HepG2 (cell line): ENCODE results near the gene AGPAT2. TPM values are rescaled to one million over a fixed set of nuclear protein-coding genes. Genes with fewer than 3 reads are reported as not detected.

ENCODE experiments used
- ARNT ChIP-seq: fragments of 450-650 bp; IDR thresholded peaks from 2 replicates; pipeline ENCODE4 v1.6.1; 2017
- CENPT ChIP-seq: sonication (generic); formaldehyde crosslinking; IDR thresholded peaks from 2 replicates; pipeline ENCODE4 v1.8.0; 2022; ENCODE audit warnings: low read depth, mild to moderate bottlenecking, moderate library complexity, missing genetic modification reagents
- EZH2 ChIP-seq: conservative IDR thresholded peaks from 2 replicates; pipeline ENCODE4 v1.6.1; 2012; ENCODE audit warnings: mild to moderate bottlenecking, low read depth, low read length, moderate library complexity
- KDM2A ChIP-seq: sonication (generic); formaldehyde crosslinking; IDR thresholded peaks from 2 replicates; pipeline ENCODE4 v1.4.0; 2020; ENCODE audit warnings: low read depth, missing genetic modification reagents, borderline replicate concordance
- PRDM10 ChIP-seq: sonication (generic); formaldehyde crosslinking; IDR thresholded peaks from 2 replicates; pipeline ENCODE4 v1.4.0; 2020; ENCODE audit warnings: low read depth, missing genetic modification reagents
- RBM22 ChIP-seq: fragments of 200-400 bp; formaldehyde crosslinking; optimal IDR thresholded peaks from 2 replicates; pipeline ENCODE3; 2017; ENCODE audit warnings: mild to moderate bottlenecking, low read length, moderate library complexity
- RFX1 ChIP-seq: fragments of 450-650 bp; IDR thresholded peaks from 2 replicates; pipeline ENCODE4 v1.6.1; 2017
- SOX6 ChIP-seq, 2 experiments: fragments of 450-650 bp in 1 of 2; sonication (generic) in 1 of 2; formaldehyde crosslinking in 1 of 2; IDR thresholded peaks; 2 replicates each; pipeline versions ENCODE4 v1.4.0 to v1.6.1; 2017 to 2020; ENCODE audit warnings: antibody characterized with exemption in 1 of 2, mild to moderate bottlenecking in 1 of 2, missing genetic modification reagents in 1 of 2
- TEAD2 ChIP-seq: sonication (generic); formaldehyde crosslinking; IDR thresholded peaks from 2 replicates; pipeline ENCODE4 v1.9.0; 2021; ENCODE audit warnings: missing genetic modification reagents
- ZFP62 ChIP-seq: sonication (generic); formaldehyde crosslinking; IDR thresholded peaks from 2 replicates; pipeline ENCODE4 v1.4.0; 2020; ENCODE audit warnings: missing genetic modification reagents
- ZHX1 ChIP-seq: sonication (generic); formaldehyde crosslinking; IDR thresholded peaks from 2 replicates; pipeline ENCODE4 v1.8.1; 2022; ENCODE audit warnings: low read depth, mild to moderate bottlenecking, missing genetic modification reagents
- ZNF143 ChIP-seq: sonication (generic); formaldehyde crosslinking; IDR thresholded peaks from 2 replicates; pipeline ENCODE4 v1.4.0; 2020; ENCODE audit warnings: missing genetic modification reagents
- ZNF3 ChIP-seq: IDR thresholded peaks from 2 replicates; pipeline ENCODE4 v1.7.0; 2017; ENCODE audit warnings: inconsistent platforms
- ZNF354B ChIP-seq: sonication (generic); formaldehyde crosslinking; IDR thresholded peaks from 2 replicates; pipeline ENCODE4 v1.8.0; 2022; ENCODE audit warnings: mild to moderate bottlenecking, missing genetic modification reagents
- ZNF576 ChIP-seq: sonication (generic); formaldehyde crosslinking; IDR thresholded peaks from 2 replicates; pipeline ENCODE4 v1.4.0; 2020; ENCODE audit warnings: mild to moderate bottlenecking, missing genetic modification reagents
- ZNF614 ChIP-seq: IDR thresholded peaks from 2 replicates; pipeline ENCODE4 v1.6.1; 2018; ENCODE audit warnings: missing biosample characterization, missing genetic modification reagents, inconsistent platforms, borderline replicate concordance
- polyA plus RNA-seq, 8 experiments: library from polyadenylated mRNA; depleted of rRNA in 3 of 8; stranded (reverse) in 7 of 8; unstranded in 1 of 8; fragments of >200 nt; fragmentation: Illumina TruSeq in 4 of 8; extraction: Trizol in 4 of 8; gene quantifications; 2 replicates each; pipeline versions ENCODE4 v1.2.1 to v1.2.3, GENCODE V29; 2011 to 2016; ENCODE audit warnings: low read depth in 4 of 8, missing spikeins in 1 of 8, mixed read lengths in 1 of 8; ENCODE audit not compliant: insufficient read depth in 1 of 8
- total RNA-seq, 5 experiments: library from RNA; depleted of rRNA; stranded (reverse); fragments of >200 nt; fragmentation: Illumina TruSeq; extraction: Trizol; gene quantifications; 2 replicates each; pipeline ENCODE4 v1.2.3, GENCODE V29; 2016; ENCODE audit warnings: low read depth in 1 of 5
- TF ChIP-seq, protein P1 (sequence below): sonication (generic); formaldehyde crosslinking; IDR thresholded peaks from 2 replicates; pipeline ENCODE4 v1.5.1; 2020; ENCODE audit warnings: missing genetic modification reagents, mild to moderate bottlenecking, borderline replicate concordance
- TF ChIP-seq, protein P2 (sequence below): sonication (generic); formaldehyde crosslinking; IDR thresholded peaks from 2 replicates; pipeline ENCODE4 v1.9.0; 2021; ENCODE audit warnings: missing genetic modification reagents, borderline replicate concordance
- TF ChIP-seq, protein P3 (sequence below): sonication (generic); formaldehyde crosslinking; IDR thresholded peaks from 2 replicates; pipeline ENCODE4 v1.4.0; 2020; ENCODE audit warnings: missing genetic modification reagents

The AGPAT2 gene
- total and polyA plus RNA-seq, 2 of the 13 experiments (the other 11 are each of a cell fraction or from before 2014, with no cell fraction given), result 3.9 to 25.8 TPM

DNA sequence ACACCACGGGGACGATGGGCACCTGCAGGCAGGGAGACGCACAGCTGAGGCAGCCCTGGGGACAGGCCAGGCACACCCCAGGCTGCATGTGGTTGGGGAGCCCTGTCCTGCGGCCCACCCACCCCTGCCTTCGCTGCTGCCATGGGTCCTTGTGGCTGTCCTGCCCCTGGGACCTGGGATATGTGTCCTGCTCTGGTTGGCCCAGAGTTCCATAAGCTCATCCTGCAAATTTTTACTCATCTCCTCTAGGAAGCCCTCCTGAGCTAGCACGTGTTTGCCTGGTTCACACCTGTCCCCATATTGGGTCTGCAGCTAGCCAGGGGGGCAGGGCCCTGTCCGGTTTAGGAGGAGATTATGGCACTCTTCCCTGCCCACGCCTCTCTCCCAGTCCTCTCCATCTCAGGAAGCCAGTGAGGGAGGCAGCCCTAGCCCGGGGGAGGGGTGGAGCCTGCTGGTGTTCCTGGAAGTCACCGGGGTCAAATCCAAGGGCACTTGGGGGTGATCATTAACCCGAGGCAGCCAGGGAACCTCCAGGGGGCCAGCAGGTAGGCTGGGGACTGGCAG, 12.4 kb downstream of the AGPAT2 start (continued):
- TF ChIP-seq, protein P1, sequence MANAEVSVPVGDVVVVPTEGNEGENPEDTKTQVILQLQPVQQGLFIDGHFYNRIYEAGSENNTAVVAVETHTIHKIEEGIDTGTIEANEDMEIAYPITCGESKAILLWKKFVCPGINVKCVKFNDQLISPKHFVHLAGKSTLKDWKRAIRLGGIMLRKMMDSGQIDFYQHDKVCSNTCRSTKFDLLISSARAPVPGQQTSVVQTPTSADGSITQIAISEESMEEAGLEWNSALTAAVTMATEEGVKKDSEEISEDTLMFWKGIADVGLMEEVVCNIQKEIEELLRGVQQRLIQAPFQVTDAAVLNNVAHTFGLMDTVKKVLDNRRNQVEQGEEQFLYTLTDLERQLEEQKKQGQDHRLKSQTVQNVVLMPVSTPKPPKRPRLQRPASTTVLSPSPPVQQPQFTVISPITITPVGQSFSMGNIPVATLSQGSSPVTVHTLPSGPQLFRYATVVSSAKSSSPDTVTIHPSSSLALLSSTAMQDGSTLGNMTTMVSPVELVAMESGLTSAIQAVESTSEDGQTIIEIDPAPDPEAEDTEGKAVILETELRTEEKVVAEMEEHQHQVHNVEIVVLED (CRISPR knock-in tag), result no peak
- TF ChIP-seq SOX6 (IDR thresholded peaks at IDR 0.05) (no peak), SOX6 (CRISPR knock-in tag; IDR thresholded peaks at IDR 0.05) (peak; percentile 68), ZNF3 (CRISPR knock-in tag) (no peak), KDM2A (peak; percentile 45; the same call in 1 of the 2 replicates), ZNF354B (CRISPR knock-in tag) (no peak), ZNF576 (CRISPR knock-in tag) (no peak), RBM22 (no peak), ZFP62 (CRISPR knock-in tag) (no peak), ZNF143 (no peak), ZHX1 (CRISPR knock-in tag) (no peak), EZH2 (no peak), PRDM10 (CRISPR knock-in tag) (0 out of 2 replicates have a peak, but pooled peaks have one; percentile 25), TEAD2 (CRISPR knock-in tag) (no peak), CENPT (CRISPR knock-in tag) (no peak), ZNF614 (CRISPR knock-in tag) (no peak), ARNT (no peak), RFX1 (no peak)
- TF ChIP-seq, protein P2, sequence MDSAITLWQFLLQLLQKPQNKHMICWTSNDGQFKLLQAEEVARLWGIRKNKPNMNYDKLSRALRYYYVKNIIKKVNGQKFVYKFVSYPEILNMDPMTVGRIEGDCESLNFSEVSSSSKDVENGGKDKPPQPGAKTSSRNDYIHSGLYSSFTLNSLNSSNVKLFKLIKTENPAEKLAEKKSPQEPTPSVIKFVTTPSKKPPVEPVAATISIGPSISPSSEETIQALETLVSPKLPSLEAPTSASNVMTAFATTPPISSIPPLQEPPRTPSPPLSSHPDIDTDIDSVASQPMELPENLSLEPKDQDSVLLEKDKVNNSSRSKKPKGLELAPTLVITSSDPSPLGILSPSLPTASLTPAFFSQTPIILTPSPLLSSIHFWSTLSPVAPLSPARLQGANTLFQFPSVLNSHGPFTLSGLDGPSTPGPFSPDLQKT, result no peak
- TF ChIP-seq, protein P3, sequence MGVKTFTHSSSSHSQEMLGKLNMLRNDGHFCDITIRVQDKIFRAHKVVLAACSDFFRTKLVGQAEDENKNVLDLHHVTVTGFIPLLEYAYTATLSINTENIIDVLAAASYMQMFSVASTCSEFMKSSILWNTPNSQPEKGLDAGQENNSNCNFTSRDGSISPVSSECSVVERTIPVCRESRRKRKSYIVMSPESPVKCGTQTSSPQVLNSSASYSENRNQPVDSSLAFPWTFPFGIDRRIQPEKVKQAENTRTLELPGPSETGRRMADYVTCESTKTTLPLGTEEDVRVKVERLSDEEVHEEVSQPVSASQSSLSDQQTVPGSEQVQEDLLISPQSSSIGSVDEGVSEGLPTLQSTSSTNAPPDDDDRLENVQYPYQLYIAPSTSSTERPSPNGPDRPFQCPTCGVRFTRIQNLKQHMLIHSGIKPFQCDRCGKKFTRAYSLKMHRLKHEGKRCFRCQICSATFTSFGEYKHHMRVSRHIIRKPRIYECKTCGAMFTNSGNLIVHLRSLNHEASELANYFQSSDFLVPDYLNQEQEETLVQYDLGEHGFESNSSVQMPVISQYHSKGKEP (CRISPR knock-in tag), result no peak
